Stimulated activated CD8-positive, alpha-beta memory T cell treated with anti-CD3 and anti-CD28 coated beads, Interleukin-12 subunit alpha, Interleukin-12 subunit beta, amount 100 ng/mL, for 24 hours (primary cell): ENCODE measurements around the gene SMYD3.
"Not testable (repeated sequence)": the region's sequence is repeated elsewhere in the genome, so short reads cannot be mapped to it uniquely, and the experiment has no call there.

ENCODE experiments used
- DNase-seq: peaks from one replicate; pipeline ENCODE4 v3.0.0-alpha.2; 2020; ENCODE audit errors: extremely low read depth

SMYD3 gene

GRCh38 chr1:245774196-245774595 is 732.9 kb downstream of the SMYD3 start:
- no peak for DNase-seq

DNA sequence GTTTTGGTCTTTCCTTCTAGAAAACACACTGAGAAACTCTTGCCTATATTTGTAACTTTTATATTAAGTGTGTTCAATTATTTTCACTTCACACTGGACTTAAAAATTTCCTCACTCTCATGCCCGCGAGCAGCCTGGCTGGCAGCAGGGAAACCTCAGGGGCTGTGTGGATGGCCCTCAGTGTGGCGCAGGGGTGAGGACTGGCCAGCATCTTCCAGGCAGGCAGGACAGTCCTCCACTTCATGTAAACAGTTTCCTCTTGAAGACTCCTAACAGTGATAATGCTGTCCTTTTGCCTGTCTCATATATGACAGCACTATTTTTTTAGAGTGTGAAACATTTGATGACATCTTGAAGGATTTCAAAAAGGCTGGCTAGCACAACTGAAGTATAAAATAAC is 733.7 kb downstream of the SMYD3 start:
- DNase-seq, result no peak

- DNase-seq, result no peak
These were observed 734.3 kb downstream of the SMYD3 start for GRCh38 chr1:245772739-245773138.

GRCh38 chr1:245772325-245772724 is 734.8 kb downstream of the SMYD3 start:
- no peak for DNase-seq

- no peak for DNase-seq
These were observed 735.4 kb downstream of the SMYD3 start for GRCh38 chr1:245771511-245772281.

GRCh38 chr1:245770156-245770555 is 736.9 kb downstream of the SMYD3 start:
- no peak for DNase-seq

- DNase-seq, result no peak
These were observed 738.5 kb downstream of the SMYD3 start for GRCh38 chr1:245768596-245768995.

DNA sequence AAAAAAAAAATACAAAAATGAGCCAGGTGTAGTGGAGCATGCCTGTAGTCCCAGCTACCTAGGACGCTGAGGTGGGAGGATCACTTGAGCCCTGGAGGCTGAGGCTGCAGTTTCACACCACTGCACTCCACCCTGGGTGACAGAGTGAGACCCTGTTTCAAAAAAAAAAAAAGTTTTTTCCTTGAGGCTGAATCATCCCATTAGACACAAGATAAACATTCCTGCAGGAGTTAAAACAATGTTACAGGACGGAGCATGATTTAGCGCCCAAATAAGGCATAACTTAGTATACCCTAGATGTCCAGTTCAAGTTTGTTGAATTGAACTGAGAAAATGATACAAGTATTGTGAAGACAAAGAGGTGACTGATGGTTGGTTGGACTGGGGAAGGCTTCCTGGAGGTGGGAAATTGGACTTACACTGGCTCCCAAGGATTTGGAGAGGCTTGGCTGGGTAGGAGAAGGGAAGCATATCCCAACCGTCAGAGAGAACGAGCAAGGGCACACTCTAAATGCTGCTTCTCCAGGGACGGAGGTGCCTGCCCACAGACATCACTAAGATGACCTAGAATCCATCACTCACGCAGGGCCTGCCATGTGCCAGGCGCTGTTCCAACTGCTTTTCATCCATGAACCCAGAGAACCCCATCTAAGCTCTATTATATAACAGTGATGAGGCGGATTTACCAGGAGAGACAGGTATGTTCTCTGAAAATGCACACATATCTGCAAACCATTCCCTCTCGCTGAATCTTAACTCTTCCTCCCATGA is 741.7 kb downstream of the SMYD3 start:
- no peak for DNase-seq

DNA sequence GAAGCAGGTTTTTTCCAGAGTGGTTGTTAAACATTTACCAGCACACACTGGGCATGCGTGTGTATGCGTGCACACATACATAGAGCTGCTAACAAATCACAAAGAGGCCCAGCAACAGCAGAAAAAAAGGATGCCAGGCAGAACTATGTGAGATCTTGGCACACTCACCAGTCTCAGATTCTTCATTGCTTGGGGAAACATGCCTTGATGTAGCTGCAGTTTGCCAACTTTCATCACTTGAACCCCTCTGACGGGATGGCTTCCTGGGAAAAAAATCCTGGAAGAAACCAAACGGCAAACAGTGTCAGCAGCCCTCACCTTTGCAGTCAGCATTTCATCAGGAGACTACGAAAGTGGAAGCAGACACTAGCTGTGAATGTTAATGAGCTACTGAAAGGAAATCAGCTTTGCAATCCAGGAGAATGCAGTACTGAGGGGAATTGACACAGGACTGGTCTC is 743.2 kb downstream of the SMYD3 start:
- no peak for DNase-seq

GRCh38 chr1:245762396-245762910 is 744.6 kb downstream of the SMYD3 start:
- DNase-seq, result no peak

DNA sequence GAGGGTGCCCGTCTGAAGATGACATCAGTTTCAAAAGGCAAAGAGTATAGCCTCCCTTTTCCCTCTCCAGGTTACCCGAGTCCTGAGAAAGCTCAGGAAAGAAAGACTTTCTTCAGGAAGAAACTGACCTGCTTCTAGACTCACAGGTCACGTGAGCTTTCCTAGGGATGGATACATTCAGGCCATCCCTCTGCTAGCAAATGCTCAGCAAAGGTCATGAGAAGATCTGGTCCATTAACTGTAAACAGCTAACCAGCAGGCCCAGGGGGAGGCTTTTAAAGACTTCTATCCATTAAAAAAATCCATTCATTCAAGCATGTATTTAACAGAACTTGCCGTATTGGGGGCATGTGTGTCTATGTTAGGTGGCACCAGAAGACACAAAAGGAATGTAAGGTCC is 746.8 kb downstream of the SMYD3 start:
- no peak for DNase-seq

GRCh38 chr1:245754463-245754961 is 752.6 kb downstream of the SMYD3 start:
- no peak for DNase-seq

DNA sequence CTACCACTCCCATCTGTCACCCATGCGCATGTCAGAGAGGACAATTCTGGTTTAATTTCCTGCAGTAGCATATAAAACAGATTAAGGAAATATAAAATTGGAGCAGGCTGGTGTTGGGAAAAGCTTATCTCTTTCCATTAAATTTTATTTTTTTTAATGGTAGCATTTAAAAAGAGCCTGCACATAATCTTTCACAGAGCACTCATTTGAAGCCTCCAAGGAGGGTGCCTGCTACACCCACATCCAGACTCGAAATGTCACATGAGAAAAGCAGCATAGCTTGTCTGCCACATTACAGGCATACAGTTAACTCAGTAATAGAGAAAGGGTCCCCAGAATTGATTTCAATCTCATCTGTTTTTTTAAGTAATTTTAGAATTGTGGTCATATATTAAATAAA is 753.3 kb downstream of the SMYD3 start:
- no peak for DNase-seq

- DNase-seq, result no peak
These were observed 754.5 kb downstream of the SMYD3 start for GRCh38 chr1:245752561-245752960.

DNA sequence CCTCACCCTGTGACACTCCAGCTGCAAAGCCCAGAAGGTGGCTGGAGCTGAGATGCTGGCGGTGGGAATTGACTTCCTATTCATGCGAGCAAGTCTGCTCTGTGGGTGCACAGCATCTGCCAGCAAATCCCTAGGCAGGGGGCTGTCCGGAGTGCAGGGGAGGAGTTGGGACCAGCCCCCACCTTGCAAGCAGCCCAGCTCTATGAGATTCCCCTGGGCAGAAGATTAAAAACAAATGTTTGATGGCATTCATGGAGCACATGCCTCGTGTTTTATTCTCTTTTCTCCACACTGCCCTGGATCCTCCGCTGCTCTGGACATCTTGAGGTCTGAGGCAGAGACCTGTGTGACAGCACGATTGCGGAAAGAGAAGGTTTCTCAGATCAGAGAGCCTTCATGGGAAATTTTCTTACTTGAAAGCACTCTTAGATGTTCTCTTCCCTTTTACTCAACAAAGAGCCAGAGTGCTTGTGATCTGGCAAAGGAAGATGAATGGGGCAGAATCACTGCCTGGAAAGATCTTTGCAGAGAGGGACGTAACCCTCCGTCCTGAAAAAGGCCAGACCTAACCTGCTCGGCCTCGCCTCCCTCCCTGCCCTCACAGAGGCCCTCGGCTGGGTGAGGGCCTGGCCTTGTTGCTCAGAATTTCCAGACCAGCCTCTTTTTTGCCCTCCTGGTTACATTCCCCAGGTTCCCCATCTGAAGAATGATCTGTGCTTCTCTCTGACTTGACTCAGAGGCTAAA is 755.2 kb downstream of the SMYD3 start:
- no peak for DNase-seq

DNA sequence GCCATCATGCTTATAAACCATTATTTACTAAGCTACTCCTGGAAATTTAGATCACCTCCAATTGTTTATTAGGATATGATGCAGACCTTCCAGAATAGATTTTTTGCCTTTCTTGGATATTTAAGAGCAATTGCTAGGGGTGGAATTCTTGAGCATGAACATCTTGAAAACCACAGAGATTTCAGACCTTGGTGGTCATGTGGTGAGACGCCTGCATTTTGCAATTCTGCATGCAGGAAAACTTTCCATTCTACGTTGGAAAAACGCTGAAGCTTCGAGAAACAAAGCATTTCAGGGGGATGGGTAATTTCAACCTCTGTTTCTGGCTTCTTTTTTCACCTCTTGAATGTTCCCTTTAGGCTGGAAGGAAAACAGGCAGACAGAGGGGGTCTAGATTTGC is 756.0 kb downstream of the SMYD3 start:
- DNase-seq, result no peak

- no peak for DNase-seq
These were observed 756.8 kb downstream of the SMYD3 start for GRCh38 chr1:245750261-245750660.

DNA sequence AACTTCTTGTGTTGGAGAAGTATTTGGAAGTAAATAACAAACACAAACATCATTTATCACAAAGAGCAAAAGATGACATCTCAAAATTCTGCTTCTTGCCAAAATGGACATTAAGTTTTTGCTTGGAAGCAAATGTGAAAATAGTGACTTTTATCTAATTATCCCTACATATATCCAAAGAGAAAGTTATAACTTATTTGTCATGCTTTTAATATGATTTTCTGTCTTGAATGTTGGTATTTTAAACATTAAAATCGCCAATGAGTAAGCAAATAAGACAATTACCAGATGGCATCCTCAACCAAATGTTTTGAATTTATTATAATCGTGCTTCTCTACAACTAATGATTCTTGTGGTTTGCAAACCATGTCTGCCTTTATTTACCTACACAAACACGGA is 758.0 kb downstream of the SMYD3 start:
- DNase-seq, result no peak

DNA sequence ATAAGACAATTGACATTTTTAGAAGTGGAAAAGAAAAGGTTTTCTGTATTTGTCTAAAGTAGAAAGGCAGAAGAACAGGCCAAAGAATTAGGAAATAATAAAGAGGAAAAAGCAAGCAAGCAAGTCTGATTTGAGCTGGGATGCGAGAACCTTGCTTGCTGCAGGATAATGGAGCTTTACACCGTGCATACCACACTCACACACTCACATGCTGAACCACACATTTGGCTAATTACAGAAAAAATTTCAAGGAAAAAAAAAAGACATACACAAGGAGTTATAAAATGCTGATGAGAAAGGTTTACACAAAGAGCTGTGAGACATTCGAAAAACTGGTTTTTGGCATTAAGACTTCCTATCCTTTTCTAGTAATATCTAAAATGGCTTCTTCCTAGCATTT is 758.4 kb downstream of the SMYD3 start:
- DNase-seq, result no peak

- no peak for DNase-seq
These were observed 758.8 kb downstream of the SMYD3 start for GRCh38 chr1:245748240-245748639.

GRCh38 chr1:245742896-245743295 is 764.2 kb downstream of the SMYD3 start:
- no peak for DNase-seq

GRCh38 chr1:245740336-245740735 is 766.7 kb downstream of the SMYD3 start:
- DNase-seq, result not testable (repeated sequence)
